Skeletal muscle tissue (tissue), 4 donors: ENCODE measurements around the gene ZNF831. TPM values are rescaled to one million over a fixed set of nuclear protein-coding genes. Genes with fewer than 3 reads are reported as not detected.

Source experiments
- H3K27ac ChIP-seq: one replicate; pipeline ENCODE4 v1.7.0; 2013; ENCODE audit warnings: mild to moderate bottlenecking, low read depth, low read length, inconsistent platforms
- H3K27me3 ChIP-seq, 3 donors: one replicate each; pipeline ENCODE4 v1.7.0; 2013; ENCODE audit warnings: low read length in 3 of 3; ENCODE audit not compliant: control insufficient read depth in 3 of 3, insufficient read depth in 3 of 3
- H3K36me3 ChIP-seq, 3 donors: one replicate each; pipeline ENCODE4 v1.7.0; 2013; ENCODE audit warnings: low read length in 3 of 3; ENCODE audit not compliant: control insufficient read depth in 3 of 3, insufficient read depth in 3 of 3
- H3K4me1 ChIP-seq, 3 donors: one replicate each; pipeline ENCODE4 v1.7.0; 2013; ENCODE audit warnings: low read length in 3 of 3, mild to moderate bottlenecking in 3 of 3; ENCODE audit not compliant: control insufficient read depth in 3 of 3, insufficient read depth in 3 of 3
- H3K4me3 ChIP-seq, 3 donors: one replicate each; pipeline ENCODE4 v1.7.0; 2013; ENCODE audit warnings: low read length in 3 of 3
- H3K9ac ChIP-seq, 3 donors: one replicate each; pipeline ENCODE4 v1.7.0; 2013; ENCODE audit warnings: low read length in 3 of 3, mild to moderate bottlenecking in 3 of 3, moderate library complexity in 2 of 3, low read depth in 1 of 3
- H3K9me3 ChIP-seq, 3 donors: one replicate each; pipeline ENCODE4 v1.7.0; 2013; ENCODE audit warnings: low read length in 3 of 3; ENCODE audit not compliant: control insufficient read depth in 3 of 3
- total RNA-seq: library from RNA; depleted of rRNA; stranded (reverse); fragments of >200 nt; gene quantifications from one replicate; pipeline ENCODE4 v1.2.3, GENCODE V29; 2014
- donor health status: Osteomylitis.

ZNF831 gene
- total RNA-seq, 1 donor from 2014 or later, result under 0.01 TPM

GRCh38 chr20:59124296-59125029 is 39.2 kb upstream of the ZNF831 start:
- Histone ChIP-seq H3K27ac (no peak overlapping the region), H3K9ac (no peak overlapping the region), H3K9me3 (peaks cover 0 to 3% (median 0%) of the 10 kb centered on the region in 3 donors)

GRCh38 chr20:59125332-59125731 is 38.3 kb upstream of the ZNF831 start:
- H3K4me1 ChIP-seq, result no peaks in the 10 kb centered on the region
- H3K27me3 ChIP-seq, result peaks cover 6 to 9% (median 8%) of the 10 kb centered on the region in 3 donors
- no peak overlapping the region for H3K27ac ChIP-seq
- no peak overlapping the region for H3K9ac ChIP-seq
- no peaks in the 10 kb centered on the region for H3K36me3 ChIP-seq
- H3K9me3 ChIP-seq, result peaks cover 0 to 3% (median 0%) of the 10 kb centered on the region in 3 donors
- H3K4me3 ChIP-seq, result no peak overlapping the region

More at GRCh38 chr20:59124296-59125029, 39.2 kb upstream of the ZNF831 start:
- H3K27me3 ChIP-seq, result peaks cover 6 to 9% (median 8%) of the 10 kb centered on the region in 3 donors
- H3K4me3 ChIP-seq, result no peak overlapping the region
- H3K4me1 ChIP-seq, result no peaks in the 10 kb centered on the region
- no peaks in the 10 kb centered on the region for H3K36me3 ChIP-seq

GRCh38 chr20:59125836-59126235 is 37.8 kb upstream of the ZNF831 start:
- Histone ChIP-seq H3K27ac (no peak overlapping the region), H3K4me3 (no peak overlapping the region), H3K36me3 (no peaks in the 10 kb centered on the region), H3K27me3 (peaks cover 5 to 9% (median 6%) of the 10 kb centered on the region in 3 donors), H3K4me1 (no peaks in the 10 kb centered on the region), H3K9me3 (peaks cover 0 to 3% (median 0%) of the 10 kb centered on the region in 3 donors), H3K9ac (no peak overlapping the region)

DNA sequence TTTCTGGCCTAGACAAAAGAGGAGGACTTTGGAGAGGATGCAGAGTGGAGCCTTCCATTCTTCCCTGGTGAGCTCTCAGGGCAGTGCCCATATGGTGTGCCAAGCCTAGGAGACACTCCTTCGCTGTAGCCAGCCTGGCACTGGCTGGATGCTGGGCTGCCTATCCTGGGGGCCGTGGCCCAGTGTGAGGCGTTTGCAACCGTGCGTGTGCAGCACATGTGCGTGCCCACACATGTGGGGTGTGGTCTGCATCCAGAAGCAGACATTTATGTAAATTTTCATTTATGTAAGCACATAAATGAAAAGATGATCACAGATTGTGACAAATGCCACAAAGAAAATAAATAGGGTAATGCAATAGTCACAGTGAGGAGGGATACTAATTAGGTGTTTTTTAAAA is 35.8 kb upstream of the ZNF831 start:
- Histone ChIP-seq H3K9me3 (no peaks in the 10 kb centered on the region), H3K4me3 (no peak overlapping the region), H3K27me3 (peaks cover 0 to 6% (median 5%) of the 10 kb centered on the region in 3 donors), H3K36me3 (no peaks in the 10 kb centered on the region), H3K4me1 (no peaks in the 10 kb centered on the region), H3K27ac (no peak overlapping the region), H3K9ac (no peak overlapping the region)

GRCh38 chr20:59131551-59132285 is 31.9 kb upstream of the ZNF831 start:
- Histone ChIP-seq H3K36me3 (no peaks in the 10 kb centered on the region), H3K4me3 (no peak overlapping the region), H3K27me3 (no peaks in the 10 kb centered on the region), H3K9me3 (no peaks in the 10 kb centered on the region), H3K27ac (no peak overlapping the region), H3K9ac (no peak overlapping the region), H3K4me1 (no peaks in the 10 kb centered on the region)

DNA sequence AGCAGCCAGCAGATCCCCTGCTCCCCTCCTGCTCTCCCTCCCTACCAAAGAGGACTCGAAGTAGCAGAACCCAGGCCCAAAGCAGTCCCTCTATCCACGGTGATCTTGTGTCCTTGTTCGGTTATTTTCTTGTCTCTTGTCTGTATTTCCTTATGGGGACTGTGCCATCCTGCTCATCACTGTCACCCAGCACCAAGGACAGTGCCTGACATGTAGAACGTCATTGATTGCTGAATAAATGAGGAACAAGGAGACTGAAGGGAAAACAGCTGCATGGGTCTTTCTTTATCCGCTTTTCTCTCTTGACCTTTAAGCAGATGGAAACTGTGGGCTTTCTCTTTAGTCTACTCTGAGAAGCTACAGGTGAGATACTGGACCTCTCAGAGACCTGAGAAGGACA is 29.4 kb upstream of the ZNF831 start:
- Histone ChIP-seq H3K27ac (no peak overlapping the region), H3K9me3 (no peaks in the 10 kb centered on the region), H3K27me3 (no peaks in the 10 kb centered on the region), H3K4me1 (peaks cover 3 to 20% (median 5%) of the 10 kb centered on the region in 3 donors), H3K36me3 (no peaks in the 10 kb centered on the region), H3K4me3 (no peak overlapping the region), H3K9ac (no peak overlapping the region)

DNA sequence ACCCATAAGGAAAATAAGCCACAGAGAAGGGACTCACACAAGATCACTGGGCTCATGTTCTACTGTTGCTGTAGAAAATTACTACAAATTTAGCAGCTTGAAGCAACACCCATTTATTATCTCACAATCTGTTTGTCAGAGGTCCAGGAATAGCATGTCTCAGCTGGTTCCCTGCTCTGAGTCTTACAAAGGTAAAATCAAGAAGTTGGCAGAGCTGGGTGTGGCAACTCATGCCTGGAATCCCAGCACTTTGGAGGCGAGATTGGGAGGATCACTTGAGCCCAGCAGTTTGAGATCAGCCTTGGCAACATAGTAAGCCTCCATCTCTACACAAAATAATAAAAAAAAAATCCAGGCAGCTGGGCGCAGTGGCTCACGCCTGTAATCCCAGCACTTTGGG is 28.5 kb upstream of the ZNF831 start:
- Histone ChIP-seq H3K27me3 (no peaks in the 10 kb centered on the region), H3K9ac (no peak overlapping the region), H3K27ac (no peak overlapping the region), H3K4me3 (no peak overlapping the region), H3K4me1 (peaks cover 3 to 20% (median 5%) of the 10 kb centered on the region in 3 donors), H3K36me3 (no peaks in the 10 kb centered on the region), H3K9me3 (no peaks in the 10 kb centered on the region)

DNA sequence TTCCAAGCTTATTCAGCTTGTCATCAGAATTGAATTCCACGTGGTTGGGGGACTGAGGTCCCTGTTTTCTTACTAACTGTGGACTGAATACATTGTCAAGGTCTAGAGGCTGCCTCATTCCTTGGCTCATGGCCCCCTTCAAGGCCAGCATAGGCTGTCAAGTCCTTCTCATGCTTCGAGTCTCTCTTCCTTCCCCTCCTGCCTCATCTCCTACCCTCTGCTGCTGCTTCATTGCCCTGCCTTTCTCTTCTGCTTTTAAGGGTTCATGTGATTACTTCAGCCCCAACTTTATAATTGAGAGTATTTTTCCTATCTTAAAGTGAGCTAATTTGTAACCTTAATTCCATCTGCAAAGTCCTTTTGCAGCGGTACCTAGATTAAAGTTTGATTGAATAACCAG is 27.6 kb upstream of the ZNF831 start:
- Histone ChIP-seq H3K27ac (no peak overlapping the region), H3K36me3 (no peaks in the 10 kb centered on the region), H3K9me3 (no peaks in the 10 kb centered on the region), H3K4me1 (peaks cover 3 to 20% (median 5%) of the 10 kb centered on the region in 3 donors), H3K4me3 (no peak overlapping the region), H3K27me3 (no peaks in the 10 kb centered on the region), H3K9ac (no peak overlapping the region)

DNA sequence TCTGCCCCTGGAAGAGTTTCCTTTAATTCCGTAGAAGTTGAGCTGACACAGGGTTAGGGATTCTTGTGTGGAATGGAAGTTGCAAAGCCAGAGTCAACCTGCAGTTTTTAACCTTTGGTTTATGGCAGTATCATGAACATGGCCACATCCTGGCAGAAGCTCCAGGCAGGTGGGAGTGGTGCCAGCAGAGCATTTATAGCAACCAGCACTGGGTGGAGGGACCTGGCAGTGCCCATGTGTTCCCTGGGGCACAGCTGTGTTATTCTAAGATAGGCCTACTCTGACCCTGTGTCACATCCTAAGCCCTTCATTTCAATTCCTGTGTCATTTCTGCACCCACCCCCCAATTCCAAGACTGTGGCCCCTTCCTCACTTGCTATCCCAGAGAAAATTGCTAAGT is 26.1 kb upstream of the ZNF831 start:
- no peaks in the 10 kb centered on the region for H3K36me3 ChIP-seq
- no peaks in the 10 kb centered on the region for H3K27me3 ChIP-seq
- H3K27ac ChIP-seq, result no peak overlapping the region
- H3K4me1 ChIP-seq, result peaks cover 3 to 20% (median 5%) of the 10 kb centered on the region in 3 donors
- H3K9ac ChIP-seq, result no peak overlapping the region
- no peaks in the 10 kb centered on the region for H3K9me3 ChIP-seq
- H3K4me3 ChIP-seq, result no peak overlapping the region

- no peak overlapping the region for H3K27ac ChIP-seq
- no peak overlapping the region for H3K9ac ChIP-seq
- no peaks in the 10 kb centered on the region for H3K36me3 ChIP-seq
- H3K27me3 ChIP-seq, result no peaks in the 10 kb centered on the region
- no peak overlapping the region for H3K4me3 ChIP-seq
- peaks cover 3 to 20% (median 5%) of the 10 kb centered on the region in 3 donors for H3K4me1 ChIP-seq
- H3K9me3 ChIP-seq, result no peaks in the 10 kb centered on the region
Measured at GRCh38 chr20:59138114-59138748, 25.4 kb upstream of the ZNF831 start.
